Neural cell (in vitro differentiated cells): Measurements from ENCODE around the gene SLC22A23. TPM values are rescaled to one million over a fixed set of nuclear protein-coding genes. Genes with fewer than 3 reads are reported as not detected.

Experiments
- H2AFZ ChIP-seq: fragments of 200-600, 300-800 bp; sonication (generic), shearing (Covaris generic); 2 replicates; pipeline ENCODE4 v1.6.0; 2014; ENCODE audit warnings: low read depth, mild to moderate bottlenecking, antibody characterized with exemption, low read length, moderate library complexity
- H3F3A ChIP-seq: fragments of 200-600 bp; shearing (Covaris generic); 2 replicates; pipeline ENCODE4 v1.6.1; 2016; ENCODE audit warnings: mild to moderate bottlenecking, moderate library complexity, mixed read lengths, antibody characterized with exemption, low read length; ENCODE audit not compliant: insufficient read depth, poor library complexity, severe bottlenecking
- H3K27ac ChIP-seq: fragments of 200-600, 300-800 bp; sonication (generic), shearing (Covaris generic); 2 replicates; pipeline ENCODE4 v1.5.1; 2014; ENCODE audit warnings: mild to moderate bottlenecking, low read length, moderate library complexity
- H3K27me3 ChIP-seq: fragments of 300-800, 200-600 bp; sonication (generic), shearing (Covaris generic); 2 replicates; pipeline ENCODE4 v1.6.0; 2014; ENCODE audit warnings: mild to moderate bottlenecking, low read depth, low read length, moderate library complexity; ENCODE audit not compliant: insufficient read depth
- H3K36me3 ChIP-seq: fragments of 300-800, 200-600 bp; sonication (generic), shearing (Covaris generic); 2 replicates; pipeline ENCODE4 v1.5.1; 2014; ENCODE audit warnings: mild to moderate bottlenecking, antibody characterized with exemption, low read length, moderate library complexity; ENCODE audit not compliant: insufficient read depth
- H3K4me2 ChIP-seq: fragments of 300-800, 200-600 bp; sonication (generic), shearing (Covaris generic); 2 replicates; pipeline ENCODE4 v1.6.0; 2014; ENCODE audit warnings: mild to moderate bottlenecking, low read length
- H3K4me3 ChIP-seq: fragments of 300-800, 200-600 bp; sonication (generic), shearing (Covaris generic); 2 replicates; pipeline ENCODE4 v1.5.1; 2014; ENCODE audit warnings: mild to moderate bottlenecking, low read length, moderate library complexity
- H3K79me2 ChIP-seq: fragments of 200-600 bp; shearing (Covaris generic); replicated peaks from 2 replicates; pipeline ENCODE4 v1.6.0; 2014; ENCODE audit warnings: mild to moderate bottlenecking, low read length, moderate library complexity; ENCODE audit not compliant: insufficient read depth
- H3K9ac ChIP-seq: fragments of 300-800, 200-600 bp; sonication (generic), shearing (Covaris generic); 2 replicates; pipeline ENCODE4 v1.6.1; 2016; ENCODE audit warnings: mild to moderate bottlenecking, low read length, mixed read lengths
- H3K9me2 ChIP-seq: fragments of 200-600 bp; shearing (Covaris generic); 2 replicates; pipeline ENCODE4 v1.6.1; 2016; ENCODE audit warnings: mild to moderate bottlenecking, low read length, mixed read lengths; ENCODE audit not compliant: insufficient read depth
- H3K9me3 ChIP-seq: fragments of 200-600, 300-800 bp; sonication (generic), shearing (Covaris generic); 2 replicates; pipeline ENCODE4 v1.6.1; 2016; ENCODE audit warnings: mild to moderate bottlenecking, mixed run types, low read length, moderate library complexity, mixed read lengths
- H4K20me1 ChIP-seq: fragments of 200-600 bp; shearing (Covaris generic); 2 replicates; pipeline ENCODE4 v1.6.1; 2016; ENCODE audit warnings: mild to moderate bottlenecking, mixed run types; ENCODE audit not compliant: insufficient read depth
- EP300 ChIP-seq: fragments of 450-650 bp; conservative IDR thresholded peaks from 2 replicates; pipeline ENCODE4 v1.6.1; 2014; ENCODE audit warnings: antibody characterized with exemption, mild to moderate bottlenecking, moderate library complexity; ENCODE audit not compliant: poor library complexity, severe bottlenecking
- EZH2 ChIP-seq: fragments of 200-600, 300-800 bp; shearing (Covaris generic), sonication (generic); IDR thresholded peaks from 2 replicates; pipeline ENCODE4 v1.6.1; 2014; ENCODE audit warnings: antibody characterized with exemption, low read length, borderline replicate concordance, mild to moderate bottlenecking; ENCODE audit not compliant: insufficient read depth, poor library complexity, severe bottlenecking
- MXI1 ChIP-seq: fragments of 450-650 bp; conservative IDR thresholded peaks from 2 replicates; pipeline ENCODE4 v1.6.1; 2014; ENCODE audit warnings: antibody characterized with exemption, mild to moderate bottlenecking; ENCODE audit not compliant: poor library complexity, severe bottlenecking
- POLR2AphosphoS5 ChIP-seq: IDR thresholded peaks from 2 replicates; pipeline ENCODE4 v1.6.1; 2012
- RAD21 ChIP-seq: fragments of 450-650 bp; conservative IDR thresholded peaks from 2 replicates; pipeline ENCODE4 v1.6.1; 2014; ENCODE audit warnings: antibody characterized with exemption, mild to moderate bottlenecking, moderate library complexity
- SMC3 ChIP-seq: fragments of 450-650 bp; conservative IDR thresholded peaks from 2 replicates; pipeline ENCODE4 v1.6.1; 2014; ENCODE audit warnings: antibody characterized with exemption, mild to moderate bottlenecking, moderate library complexity; ENCODE audit not compliant: poor library complexity
- TAF1 ChIP-seq: IDR thresholded peaks from 2 replicates; pipeline ENCODE4 v1.6.1; 2012; ENCODE audit warnings: low read depth
- polyA plus RNA-seq: library from polyadenylated mRNA; depleted of rRNA; stranded (reverse); fragments of >200 nt; gene quantifications from 2 replicates; pipeline ENCODE4 v1.2.3, GENCODE V29; 2014
- TF ChIP-seq, protein P1 (sequence below): IDR thresholded peaks from 2 replicates; pipeline ENCODE4 v1.6.1; 2012; ENCODE audit warnings: borderline replicate concordance
- TF ChIP-seq, protein P2 (sequence below): fragments of 450-650 bp; IDR thresholded peaks from 2 replicates; pipeline ENCODE4 v1.5.1; 2014; ENCODE audit warnings: antibody characterized with exemption, mild to moderate bottlenecking, moderate library complexity; ENCODE audit not compliant: poor library complexity, severe bottlenecking

SLC22A23 gene
- polyA plus RNA-seq, 1 donor from 2014 or later: 8.8 TPM

DNA sequence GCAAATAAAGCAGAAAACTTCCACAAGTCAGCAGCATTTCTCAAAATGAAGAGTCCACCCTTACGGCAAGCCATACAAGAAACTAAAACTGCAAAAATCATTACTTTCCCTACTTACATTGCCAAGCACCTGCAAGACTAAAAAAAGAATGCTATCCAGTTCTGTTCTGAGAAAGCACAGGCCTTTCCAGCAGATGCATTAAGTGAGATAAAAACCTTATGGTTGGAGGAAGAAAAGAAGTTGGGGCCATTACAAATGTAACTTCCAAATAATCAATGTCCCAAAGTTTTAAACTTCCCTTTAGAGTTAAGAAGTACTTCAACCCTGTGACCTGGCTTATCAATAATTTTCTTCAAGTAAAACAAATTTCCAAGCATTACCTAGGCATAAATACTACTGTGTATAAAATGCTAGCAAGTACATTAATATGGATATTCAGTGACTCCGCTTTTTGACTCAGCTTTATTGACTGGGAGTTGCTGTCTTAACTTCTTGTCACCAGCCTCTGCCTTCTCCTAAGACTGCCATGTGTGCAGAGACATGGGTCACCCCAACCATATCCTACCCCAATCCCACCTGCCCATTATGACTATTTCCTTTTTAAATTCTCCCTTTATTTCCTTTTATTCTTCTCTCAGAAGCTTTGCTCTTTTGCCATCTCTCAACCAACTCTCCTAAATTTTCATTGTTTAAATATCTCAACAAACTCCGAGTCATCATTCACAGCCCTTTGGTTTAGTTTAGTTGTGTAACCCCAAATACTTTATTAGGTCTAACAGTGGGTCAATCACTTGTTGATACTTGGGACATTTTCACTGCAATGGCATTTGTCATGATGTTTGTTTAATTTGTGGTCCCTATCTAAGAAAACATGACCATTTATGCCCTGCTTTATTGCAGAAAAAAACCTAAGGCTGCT is 49.7 kb downstream of the SLC22A23 start:
- Histone ChIP-seq H3K9me2 (no peaks in the 10 kb centered on the region), H2AFZ (no peak overlapping the region), H3K4me3 (no peak overlapping the region), H3K4me2 (no peak overlapping the region), H3F3A (no peaks in the 10 kb centered on the region), H3K27ac (no peak overlapping the region), H3K79me2 (no peaks in the 10 kb centered on the region), H3K9ac (no peak overlapping the region), H4K20me1 (no peaks in the 10 kb centered on the region), H3K27me3 (no peaks in the 10 kb centered on the region), H3K36me3 (no peaks in the 10 kb centered on the region), H3K9me3 (no peaks in the 10 kb centered on the region)
- TF ChIP-seq EZH2: no peak
- TF ChIP-seq, protein P1, sequence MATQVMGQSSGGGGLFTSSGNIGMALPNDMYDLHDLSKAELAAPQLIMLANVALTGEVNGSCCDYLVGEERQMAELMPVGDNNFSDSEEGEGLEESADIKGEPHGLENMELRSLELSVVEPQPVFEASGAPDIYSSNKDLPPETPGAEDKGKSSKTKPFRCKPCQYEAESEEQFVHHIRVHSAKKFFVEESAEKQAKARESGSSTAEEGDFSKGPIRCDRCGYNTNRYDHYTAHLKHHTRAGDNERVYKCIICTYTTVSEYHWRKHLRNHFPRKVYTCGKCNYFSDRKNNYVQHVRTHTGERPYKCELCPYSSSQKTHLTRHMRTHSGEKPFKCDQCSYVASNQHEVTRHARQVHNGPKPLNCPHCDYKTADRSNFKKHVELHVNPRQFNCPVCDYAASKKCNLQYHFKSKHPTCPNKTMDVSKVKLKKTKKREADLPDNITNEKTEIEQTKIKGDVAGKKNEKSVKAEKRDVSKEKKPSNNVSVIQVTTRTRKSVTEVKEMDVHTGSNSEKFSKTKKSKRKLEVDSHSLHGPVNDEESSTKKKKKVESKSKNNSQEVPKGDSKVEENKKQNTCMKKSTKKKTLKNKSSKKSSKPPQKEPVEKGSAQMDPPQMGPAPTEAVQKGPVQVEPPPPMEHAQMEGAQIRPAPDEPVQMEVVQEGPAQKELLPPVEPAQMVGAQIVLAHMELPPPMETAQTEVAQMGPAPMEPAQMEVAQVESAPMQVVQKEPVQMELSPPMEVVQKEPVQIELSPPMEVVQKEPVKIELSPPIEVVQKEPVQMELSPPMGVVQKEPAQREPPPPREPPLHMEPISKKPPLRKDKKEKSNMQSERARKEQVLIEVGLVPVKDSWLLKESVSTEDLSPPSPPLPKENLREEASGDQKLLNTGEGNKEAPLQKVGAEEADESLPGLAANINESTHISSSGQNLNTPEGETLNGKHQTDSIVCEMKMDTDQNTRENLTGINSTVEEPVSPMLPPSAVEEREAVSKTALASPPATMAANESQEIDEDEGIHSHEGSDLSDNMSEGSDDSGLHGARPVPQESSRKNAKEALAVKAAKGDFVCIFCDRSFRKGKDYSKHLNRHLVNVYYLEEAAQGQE: no peak
- TF ChIP-seq POLR2AphosphoS5: no peak
- no peak for TF ChIP-seq TAF1
- no peak for TF ChIP-seq SMC3
- TF ChIP-seq RAD21: no peak
- TF ChIP-seq, protein P2, sequence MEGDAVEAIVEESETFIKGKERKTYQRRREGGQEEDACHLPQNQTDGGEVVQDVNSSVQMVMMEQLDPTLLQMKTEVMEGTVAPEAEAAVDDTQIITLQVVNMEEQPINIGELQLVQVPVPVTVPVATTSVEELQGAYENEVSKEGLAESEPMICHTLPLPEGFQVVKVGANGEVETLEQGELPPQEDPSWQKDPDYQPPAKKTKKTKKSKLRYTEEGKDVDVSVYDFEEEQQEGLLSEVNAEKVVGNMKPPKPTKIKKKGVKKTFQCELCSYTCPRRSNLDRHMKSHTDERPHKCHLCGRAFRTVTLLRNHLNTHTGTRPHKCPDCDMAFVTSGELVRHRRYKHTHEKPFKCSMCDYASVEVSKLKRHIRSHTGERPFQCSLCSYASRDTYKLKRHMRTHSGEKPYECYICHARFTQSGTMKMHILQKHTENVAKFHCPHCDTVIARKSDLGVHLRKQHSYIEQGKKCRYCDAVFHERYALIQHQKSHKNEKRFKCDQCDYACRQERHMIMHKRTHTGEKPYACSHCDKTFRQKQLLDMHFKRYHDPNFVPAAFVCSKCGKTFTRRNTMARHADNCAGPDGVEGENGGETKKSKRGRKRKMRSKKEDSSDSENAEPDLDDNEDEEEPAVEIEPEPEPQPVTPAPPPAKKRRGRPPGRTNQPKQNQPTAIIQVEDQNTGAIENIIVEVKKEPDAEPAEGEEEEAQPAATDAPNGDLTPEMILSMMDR: no peak
- no peak for TF ChIP-seq MXI1
- no peak for TF ChIP-seq EP300

DNA sequence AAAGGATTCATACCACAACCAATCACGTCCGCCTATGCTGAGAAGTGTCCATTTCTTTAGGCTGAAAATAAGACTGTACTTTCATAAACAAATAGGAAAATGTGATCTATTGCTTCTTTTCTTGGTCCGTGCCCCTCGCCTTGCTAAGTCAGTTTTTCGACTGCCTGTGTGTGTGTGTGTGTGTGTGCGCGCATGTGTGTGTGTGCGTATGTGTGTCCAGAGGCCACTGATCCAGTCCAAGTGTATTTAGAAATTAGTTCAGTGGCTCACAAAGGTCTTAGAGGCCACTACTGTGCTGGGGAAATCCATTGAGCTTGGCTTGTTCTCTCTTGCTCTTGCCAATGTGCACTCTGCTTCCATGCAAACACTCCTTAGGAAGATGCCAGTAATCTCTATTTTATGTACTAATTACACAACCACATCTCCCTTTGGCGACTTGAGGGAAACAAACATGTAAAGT is 50.5 kb downstream of the SLC22A23 start:
- no peaks in the 10 kb centered on the region for H3K79me2 ChIP-seq
- H3K27ac ChIP-seq: no peak overlapping the region

More for the DNA sequence above, 50.5 kb downstream of the SLC22A23 start:
- Histone ChIP-seq H3K4me3 (no peak overlapping the region), H3K9me2 (no peaks in the 10 kb centered on the region), H3K9me3 (no peaks in the 10 kb centered on the region), H4K20me1 (no peaks in the 10 kb centered on the region), H3K4me2 (no peak overlapping the region), H3K36me3 (no peaks in the 10 kb centered on the region), H3K27me3 (no peaks in the 10 kb centered on the region), H3K9ac (no peak overlapping the region), H2AFZ (no peak overlapping the region), H3F3A (no peaks in the 10 kb centered on the region)
- TF ChIP-seq EP300: no peak
- TF ChIP-seq RAD21: no peak
- no peak for TF ChIP-seq SMC3
- TF ChIP-seq, protein P2: no peak
- TF ChIP-seq, protein P1: no peak
- no peak for TF ChIP-seq POLR2AphosphoS5
- no peak for TF ChIP-seq MXI1
- TF ChIP-seq EZH2: no peak
- no peak for TF ChIP-seq TAF1
